NCI-H128 (cell line): ENCODE data around the gene SRRM4.

Experiments
- DNase-seq: peaks from one replicate; lab custom pipeline; 2025; ENCODE audit not compliant: unreplicated experiment; lab: John Stamatoyannopoulos, UW

The SRRM4 gene, protein sequence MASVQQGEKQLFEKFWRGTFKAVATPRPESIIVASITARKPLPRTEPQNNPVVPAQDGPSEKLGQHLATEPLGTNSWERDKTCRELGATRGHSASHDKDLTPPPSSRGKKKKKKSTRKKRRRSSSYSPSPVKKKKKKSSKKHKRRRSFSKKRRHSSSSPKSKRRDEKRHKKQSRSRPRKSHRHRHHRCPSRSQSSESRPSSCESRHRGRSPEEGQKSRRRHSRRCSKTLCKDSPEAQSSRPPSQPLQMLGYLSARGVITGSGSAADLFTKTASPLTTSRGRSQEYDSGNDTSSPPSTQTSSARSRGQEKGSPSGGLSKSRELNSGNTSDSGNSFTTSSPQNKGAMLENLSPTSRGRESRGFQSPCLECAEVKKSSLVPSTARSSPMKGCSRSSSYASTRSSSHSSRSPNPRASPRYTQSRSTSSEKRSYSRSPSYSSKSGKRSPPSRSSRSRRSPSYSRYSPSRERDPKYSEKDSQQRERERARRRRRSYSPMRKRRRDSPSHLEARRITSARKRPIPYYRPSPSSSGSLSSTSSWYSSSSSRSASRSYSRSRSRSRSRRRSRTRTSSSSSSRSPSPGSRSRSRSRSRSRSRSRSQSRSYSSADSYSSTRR

GRCh38 chr12:118981285-118982211 lies at the start of gene SRRM4:
Gene SRRM4, plus strand, starts transcription at chr12:118981541. Its CDS starts 342 bp downstream, at chr12:118981883.
- peak; percentile 92 for DNase-seq

- DNase-seq, result no peak
These were observed 35.1 kb upstream of the SRRM4 start for GRCh38 chr12:118946256-118946655.

DNA sequence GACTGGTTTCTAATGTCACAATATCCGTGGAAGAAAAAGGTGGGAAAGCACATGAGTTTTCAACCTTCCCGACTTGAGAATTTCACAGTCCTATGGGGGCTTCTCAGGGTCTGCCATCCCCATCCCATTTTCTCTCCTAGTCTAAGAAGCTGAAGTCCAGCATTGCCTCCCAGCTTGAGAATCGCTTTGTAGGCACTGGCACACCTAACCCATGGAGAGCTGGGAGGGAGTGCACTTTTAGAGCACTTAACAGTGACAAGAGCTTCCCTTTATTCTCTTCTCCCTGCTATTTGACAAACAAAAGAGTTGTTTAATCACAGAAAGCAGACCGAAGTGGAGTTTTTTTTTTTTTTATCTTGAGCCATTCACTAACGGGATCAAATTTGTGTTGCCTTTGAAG lies 22.8 kb upstream of the SRRM4 start:
- peak; percentile 61 for DNase-seq

GRCh38 chr12:118959348-118959747 lies 22.0 kb upstream of the SRRM4 start:
- no peak for DNase-seq

DNA sequence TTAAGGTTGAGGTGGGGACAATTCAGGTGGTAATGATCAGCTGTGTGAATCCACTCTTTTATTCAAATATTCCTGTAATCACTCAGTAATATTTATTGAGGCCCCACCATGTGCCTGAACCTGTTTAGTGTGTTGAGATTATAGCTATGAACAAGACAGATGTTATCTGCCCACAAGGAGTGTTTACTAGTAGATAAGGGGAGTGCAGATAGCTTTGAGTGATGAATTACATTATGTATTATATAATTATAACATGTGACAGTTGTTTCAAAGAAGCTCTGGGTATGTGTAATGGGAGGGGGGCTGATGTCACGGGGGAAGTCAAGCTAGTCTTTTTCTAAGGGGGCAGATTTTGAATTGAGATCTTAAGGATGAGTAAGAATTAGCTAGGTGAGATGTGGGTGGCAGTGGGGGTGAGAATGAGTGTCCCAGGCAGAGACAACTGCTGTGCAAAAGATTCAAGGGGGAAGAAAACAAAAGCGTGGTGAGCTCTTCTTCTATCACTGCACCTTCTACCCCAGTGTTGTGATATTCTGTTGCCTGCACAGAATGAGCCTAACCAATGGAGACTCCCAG lies 21.3 kb upstream of the SRRM4 start:
- no peak for DNase-seq

- DNase-seq, result no peak
These were observed 20.5 kb upstream of the SRRM4 start for GRCh38 chr12:118960865-118961264.

- DNase-seq, result peak; percentile 46
These were observed 16.4 kb upstream of the SRRM4 start for GRCh38 chr12:118964988-118965387.

- DNase-seq, result no peak
These were observed 10.5 kb upstream of the SRRM4 start for GRCh38 chr12:118970856-118971255.

DNA sequence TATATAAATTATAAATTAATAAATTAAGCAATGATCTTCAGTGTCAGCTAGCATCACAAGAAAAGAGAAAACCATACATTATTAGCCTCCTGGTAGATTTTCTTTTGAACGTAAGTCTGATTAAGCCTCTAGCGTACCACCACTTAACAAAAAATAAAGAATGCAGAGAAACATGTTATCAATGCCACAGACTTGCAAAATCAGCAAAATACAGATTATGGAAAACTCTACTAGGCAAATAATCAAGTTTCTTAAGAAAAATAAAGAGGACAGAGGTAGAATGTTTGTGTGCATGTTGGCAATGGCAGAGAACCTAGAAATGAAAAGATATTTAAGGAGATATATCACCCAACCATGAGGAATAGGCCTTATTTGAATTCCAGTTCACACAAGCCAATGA lies 8.4 kb upstream of the SRRM4 start:
- DNase-seq, result no peak

DNA sequence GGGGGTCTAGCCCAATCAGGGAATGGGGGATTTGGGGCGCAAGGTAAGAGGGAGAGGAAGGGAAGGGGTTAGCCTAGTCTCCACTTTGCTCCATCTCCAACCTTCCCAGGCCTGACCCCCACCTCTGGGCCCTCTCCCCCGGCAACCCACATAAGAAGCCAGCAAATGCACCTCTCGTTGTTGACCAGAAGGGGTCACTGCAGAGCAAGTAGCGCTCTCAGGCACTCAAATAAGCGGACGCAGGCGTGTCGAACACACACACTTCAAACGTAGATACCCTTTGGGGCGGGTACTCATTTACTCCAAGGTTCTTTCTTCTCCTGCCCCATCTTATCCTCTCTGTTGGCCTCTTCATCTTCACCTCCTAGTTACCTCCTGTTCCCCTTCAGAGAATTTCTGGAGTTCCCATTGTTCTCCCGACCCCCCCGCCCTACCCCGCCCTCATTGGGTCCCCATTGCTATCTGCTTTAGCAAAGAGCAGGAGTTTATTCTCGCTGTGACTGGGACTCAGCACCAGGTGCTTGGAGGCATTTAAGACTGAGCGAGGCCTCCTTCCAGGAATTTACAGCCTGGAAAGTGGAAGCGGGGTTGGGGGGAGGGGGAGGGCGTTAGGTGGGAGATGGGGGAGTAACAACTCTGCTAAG lies 1.5 kb upstream of the SRRM4 start:
- peak; percentile 78 for DNase-seq

DNA sequence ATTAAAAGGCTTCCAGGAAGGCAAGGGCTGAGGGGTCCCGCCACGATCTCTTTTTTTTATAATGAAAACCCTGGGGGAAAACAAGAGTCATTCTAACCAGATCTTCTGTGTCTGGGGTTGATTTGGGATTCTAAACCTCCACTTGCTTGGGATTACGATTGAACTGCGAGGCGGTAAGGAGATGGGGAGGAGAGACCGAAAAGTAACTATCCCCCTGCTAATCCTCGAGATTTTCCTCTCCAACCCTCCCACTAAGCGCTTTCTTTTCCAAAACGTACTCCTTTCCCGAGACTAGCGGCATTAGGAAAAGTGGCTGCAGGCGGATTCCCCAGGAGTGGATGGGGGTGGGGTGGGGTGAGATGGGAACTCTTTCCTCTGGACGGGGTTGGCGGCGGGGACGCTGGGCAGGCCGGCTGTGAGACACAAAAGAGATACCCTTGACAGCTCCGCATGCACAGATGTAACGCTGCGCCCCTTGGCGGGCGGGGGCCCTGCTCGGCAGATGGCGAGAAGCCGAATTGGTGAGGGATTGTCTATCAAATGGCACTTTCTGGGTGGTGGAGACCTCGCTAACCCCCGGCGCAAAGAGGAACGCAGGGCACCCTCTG lies 830 bp upstream of the SRRM4 start:
- peak; percentile 44 for DNase-seq

DNA sequence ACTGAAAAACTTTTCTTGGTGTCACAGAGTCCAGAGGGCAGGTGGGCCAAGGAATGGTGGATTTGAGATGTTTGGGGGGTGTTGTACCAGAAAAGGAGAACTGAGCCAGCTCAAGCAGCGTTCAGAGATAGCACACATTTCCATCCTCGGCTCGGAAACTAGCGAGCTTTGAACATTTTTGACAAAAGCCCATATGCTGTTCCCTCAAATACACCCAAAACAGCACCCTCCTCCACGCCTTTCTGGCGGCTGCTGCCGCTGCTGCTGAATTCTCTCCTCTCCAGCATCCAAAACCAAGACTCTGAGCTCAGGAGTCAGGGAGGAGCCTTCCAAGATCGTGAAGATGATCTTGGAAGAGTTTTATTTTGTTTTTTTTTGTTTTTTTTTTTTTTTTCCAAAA lies 961 bp downstream of the SRRM4 start:
- DNase-seq, result no peak

DNA sequence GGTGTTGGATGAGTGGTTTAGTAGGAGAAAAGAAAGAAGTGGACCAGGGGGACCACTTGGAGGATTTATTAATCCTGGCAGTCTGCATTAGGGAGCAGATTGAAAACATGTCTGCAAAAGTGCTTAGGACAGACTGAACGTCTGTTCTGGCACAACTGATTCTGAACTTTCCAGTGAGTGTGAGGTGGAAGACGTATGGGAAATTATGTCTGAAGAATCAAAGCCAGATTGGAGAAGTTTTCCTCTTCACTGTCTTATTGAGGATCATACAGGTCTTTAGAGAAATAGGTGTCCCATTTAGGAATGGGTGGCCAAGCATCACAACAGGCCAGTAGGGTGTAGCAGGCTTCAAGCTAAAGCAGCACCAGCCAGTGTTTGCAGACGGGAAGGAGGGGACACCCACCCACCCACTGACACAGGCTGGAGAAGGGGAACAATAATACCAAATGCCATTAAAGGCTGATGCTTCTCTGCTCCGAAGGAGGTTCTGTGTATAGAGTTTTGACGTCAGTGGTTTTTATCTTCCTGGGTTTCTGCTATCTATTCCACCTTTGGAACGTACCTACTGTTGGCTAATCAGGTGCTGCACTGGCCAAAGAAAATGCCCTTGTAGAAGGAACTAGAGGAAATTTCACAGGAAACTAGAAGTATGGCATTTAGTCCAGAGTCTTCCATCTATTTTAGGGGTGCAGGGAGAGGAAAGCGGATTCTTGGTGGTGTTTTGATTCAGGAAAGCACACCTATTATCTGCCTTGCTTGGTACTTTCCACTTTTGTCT lies 1.8 kb downstream of the SRRM4 start:
- no peak for DNase-seq

DNA sequence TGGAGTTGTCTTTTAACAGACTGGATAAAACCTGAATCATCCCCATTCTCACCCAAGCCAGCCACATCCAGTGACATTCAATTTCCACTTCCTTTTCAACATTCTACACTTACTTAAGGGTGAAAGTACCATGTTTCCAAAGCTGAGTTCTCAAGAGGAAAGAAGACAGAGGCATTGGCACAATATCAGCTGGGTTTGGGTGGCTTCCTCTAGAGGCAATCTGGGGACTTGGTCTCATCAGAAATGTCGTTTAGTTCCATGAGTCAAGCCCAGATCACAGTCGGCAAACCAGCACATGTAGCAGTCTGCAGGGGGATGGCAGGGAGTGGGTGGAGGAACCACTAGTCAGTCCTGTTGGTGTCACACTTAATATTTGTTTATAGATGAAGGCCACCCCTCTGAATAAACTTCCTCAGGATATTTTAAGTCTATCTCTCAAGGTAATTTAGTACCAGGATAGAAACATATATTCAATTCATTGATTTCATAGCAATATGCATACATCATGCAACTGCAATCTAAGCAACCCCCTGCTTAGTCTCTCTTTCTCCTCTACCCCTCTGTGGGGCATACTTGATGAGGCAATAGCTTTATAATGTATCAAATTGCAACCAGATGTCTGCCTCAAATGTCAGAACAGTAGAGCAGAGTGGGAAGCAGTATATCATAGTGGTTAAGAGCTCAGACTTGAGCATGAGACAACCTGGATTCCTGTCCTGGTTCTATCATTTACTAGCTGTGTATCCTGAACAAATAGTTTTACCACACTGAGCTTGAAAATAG lies 3.0 kb downstream of the SRRM4 start:
- peak; percentile 45 for DNase-seq

DNA sequence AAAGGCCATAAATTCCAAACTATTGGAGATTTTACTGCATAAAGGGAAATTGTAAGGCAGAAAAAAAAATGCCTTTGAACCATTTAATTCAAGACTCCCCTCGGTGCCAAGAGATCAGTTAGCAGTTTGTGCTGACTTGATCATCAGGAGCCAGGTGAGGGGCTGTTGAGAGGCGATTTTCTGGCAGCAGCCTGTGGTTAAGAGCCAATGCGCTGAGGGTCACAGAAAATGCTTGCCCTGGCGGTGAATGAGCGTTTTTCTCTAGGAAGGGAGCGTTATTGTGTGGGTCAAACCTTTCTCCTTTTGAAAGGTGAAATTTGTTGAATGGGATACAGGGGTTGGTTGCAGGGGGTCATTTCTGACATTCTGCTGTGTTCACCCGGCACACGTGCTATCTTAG lies 4.7 kb downstream of the SRRM4 start:
- DNase-seq, result no peak

GRCh38 chr12:118999107-118999506 lies 17.8 kb downstream of the SRRM4 start:
- DNase-seq, result no peak

- DNase-seq, result no peak
These were observed 23.7 kb downstream of the SRRM4 start for GRCh38 chr12:119005085-119005484.

DNA sequence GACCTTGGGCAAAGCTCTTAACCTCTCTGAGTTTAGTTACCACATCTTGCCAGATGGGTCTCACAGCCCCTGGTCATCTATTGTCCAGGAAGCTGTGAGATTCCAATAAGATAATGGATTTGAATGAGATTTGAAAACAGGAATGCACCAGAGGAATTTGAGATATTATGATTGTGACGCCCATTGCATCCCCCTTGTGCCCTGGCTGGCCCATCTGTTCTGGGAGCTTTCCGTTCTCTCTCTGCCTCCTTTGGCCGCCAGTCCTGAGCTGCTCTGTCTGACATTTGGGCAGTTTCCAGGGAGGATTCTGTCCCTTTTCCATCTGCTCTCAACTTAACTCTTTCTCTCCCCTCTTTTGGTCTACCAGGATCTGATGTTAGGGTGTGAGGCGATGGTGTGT lies 24.6 kb downstream of the SRRM4 start:
- no peak for DNase-seq

DNA sequence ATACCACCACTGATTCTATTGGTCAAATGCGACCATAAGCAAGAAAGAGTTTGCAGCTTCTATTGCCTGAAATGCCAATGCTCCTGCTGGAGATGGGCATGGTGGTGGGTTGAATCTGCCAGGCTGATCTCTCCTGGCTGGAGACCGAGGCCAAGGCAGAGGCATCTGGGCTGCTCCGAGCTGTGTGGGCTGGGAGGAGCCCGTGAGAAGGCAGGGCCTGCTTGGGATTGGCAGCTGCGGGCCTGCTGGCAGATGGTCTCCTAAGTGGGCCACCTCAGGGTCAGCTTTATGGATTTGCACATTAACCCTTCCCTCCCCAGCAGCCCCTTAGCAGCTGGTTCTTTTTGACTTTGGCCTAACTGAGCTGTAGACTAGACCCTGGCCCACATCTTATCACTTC lies 25.4 kb downstream of the SRRM4 start:
- DNase-seq, result no peak
